GM12878 (cell line): Measurements from ENCODE around the gene PPP2R3A. TPM values are rescaled to one million over a fixed set of nuclear protein-coding genes. Genes with fewer than 3 reads are reported as not detected.

Source experiments
- ATAC-seq: fragments of 200-7000 bp; cut with Tn5 transposase; 3 replicates; pipeline ENCODE4 v1.9.1; 2020; ENCODE audit warnings: mild to moderate bottlenecking, moderate library complexity
- BruUV-seq: library from RNA; stranded (reverse); fragments of 400-500 nt; replicated peaks from 2 replicates; lab custom pipeline; 2021; lab: Mats Ljungman, UMichigan
- CTCF ChIA-PET: fragments of 300-600 bp; sonication (Branson Sonifier 250); formaldehyde crosslinking; extraction: SDS; loops from one replicate; lab custom pipeline; 2021; ENCODE audit warnings: inconsistent platforms; lab: Yijun Ruan, JAX
- POLR2A ChIA-PET: fragments of 350-600 bp; formaldehyde crosslinking; extraction: SDS; loops from one replicate; lab custom pipeline; 2021; ENCODE audit warnings: inconsistent platforms; lab: Charles Lee
- RAD21 ChIA-PET: fragments of 300-600 bp; sonication (Branson Sonifier 250); formaldehyde crosslinking; loops from one replicate; lab custom pipeline; 2023; ENCODE audit warnings: antibody characterized with exemption; ENCODE audit not compliant: unreplicated experiment; lab: Charles Lee
- SMC1A ChIA-PET: fragments of 300-600 bp; sonication (Branson Sonifier 250); formaldehyde crosslinking; loops from one replicate; lab custom pipeline; 2023; ENCODE audit not compliant: unreplicated experiment, uncharacterized antibody; lab: Charles Lee
- DNase-seq: peaks from one replicate; pipeline ENCODE4 v3.0.0-alpha.2; 2011; ENCODE audit warnings: low read depth, low spot score
- FAIRE-seq: peaks from 3 replicates; lab custom pipeline; 2011; peaks lifted over from hg19 to GRCh38; lab: Jason Lieb, UNC
- H2AFZ ChIP-seq: 2 replicates; pipeline ENCODE4 v1.6.0; 2011; ENCODE audit warnings: low read depth, low read length, control low read depth; ENCODE audit not compliant: control insufficient read depth
- H3K27ac ChIP-seq: 2 replicates; pipeline ENCODE4 v1.5.1; 2011; ENCODE audit warnings: control low read depth; ENCODE audit not compliant: control insufficient read depth, insufficient read depth
- H3K27me3 ChIP-seq, 2 experiments: replicated peaks in 1 of 2; 2 replicates each; pipeline versions ENCODE4 v1.6.0 to v1.6.1; 2011; ENCODE audit warnings: low read length in 1 of 2; ENCODE audit not compliant: control insufficient read depth in 2 of 2, insufficient read depth in 2 of 2
- H3K36me3 ChIP-seq, 2 experiments: 2 replicates each; pipeline ENCODE4 v1.5.1; 2011; ENCODE audit warnings: low read length in 1 of 2; ENCODE audit not compliant: control insufficient read depth in 2 of 2, insufficient read depth in 2 of 2
- H3K4me1 ChIP-seq: 2 replicates; pipeline ENCODE4 v1.6.1; 2011; ENCODE audit warnings: mild to moderate bottlenecking, low read length, moderate library complexity, mixed read lengths; ENCODE audit not compliant: control insufficient read depth, insufficient read depth
- H3K4me2 ChIP-seq: 2 replicates; pipeline ENCODE4 v1.6.0; 2011; ENCODE audit warnings: control low read depth; ENCODE audit not compliant: control insufficient read depth, insufficient read depth
- H3K4me3 ChIP-seq: fragments of 200-600 bp; sonication (generic); 2 replicates; pipeline ENCODE4 v1.5.1; 2016
- H3K79me2 ChIP-seq: 2 replicates; pipeline ENCODE4 v1.6.0; 2011; ENCODE audit warnings: low read length; ENCODE audit not compliant: control insufficient read depth, insufficient read depth
- H3K9ac ChIP-seq: 2 replicates; pipeline ENCODE4 v1.8.0; 2011; ENCODE audit warnings: low read length, control low read depth, mixed read lengths; ENCODE audit not compliant: control insufficient read depth, insufficient read depth
- H3K9me3 ChIP-seq: replicated peaks from 3 replicates; pipeline ENCODE4 v1.5.1; 2011; ENCODE audit warnings: mild to moderate bottlenecking, low read length; ENCODE audit not compliant: control insufficient read depth, insufficient read depth
- H4K20me1 ChIP-seq: 2 replicates; pipeline ENCODE4 v1.6.0; 2011; ENCODE audit not compliant: control insufficient read depth, insufficient read depth
- ATF3 ChIP-seq: IDR thresholded peaks from 2 replicates; pipeline ENCODE4 v1.6.1; 2011; ENCODE audit warnings: low read depth, mild to moderate bottlenecking, low read length, moderate library complexity, borderline replicate concordance; ENCODE audit errors: extremely low read depth
- BCLAF1 ChIP-seq: fragments of 450-650 bp; IDR thresholded peaks from 2 replicates; pipeline ENCODE4 v1.6.1; 2017; ENCODE audit warnings: antibody characterized with exemption, mild to moderate bottlenecking, moderate library complexity
- CHD4 ChIP-seq: fragments of 200-600 bp; sonication (generic); IDR thresholded peaks from 2 replicates; pipeline ENCODE4 v1.6.1; 2016; ENCODE audit warnings: mild to moderate bottlenecking
- E2F4 ChIP-seq: IDR thresholded peaks from 2 replicates; pipeline ENCODE4 v1.6.1; 2012; ENCODE audit warnings: low read depth, low read length, improper control_type of control experiment
- HDGF ChIP-seq: fragments of 450-650 bp; IDR thresholded peaks from 2 replicates; pipeline ENCODE4 v1.6.1; 2016; ENCODE audit warnings: antibody characterized with exemption
- JUNB ChIP-seq: IDR thresholded peaks from 2 replicates; pipeline ENCODE4 v1.6.1; 2016; ENCODE audit warnings: antibody characterized with exemption, mild to moderate bottlenecking
- KLF5 ChIP-seq: fragments of 450-650 bp; IDR thresholded peaks from 2 replicates; pipeline ENCODE4 v1.6.1; 2014; ENCODE audit warnings: mild to moderate bottlenecking; ENCODE audit not compliant: partially characterized antibody
- MTA3 ChIP-seq: IDR thresholded peaks from 2 replicates; pipeline ENCODE4 v1.6.1; 2012; ENCODE audit warnings: low read length, inconsistent platforms, borderline replicate concordance
- MYB ChIP-seq: fragments of 150-350 bp; IDR thresholded peaks from 2 replicates; pipeline ENCODE4 v1.6.1; 2014; ENCODE audit warnings: mild to moderate bottlenecking, low read depth, low read length, borderline replicate concordance
- POLR2AphosphoS5 ChIP-seq: IDR thresholded peaks from 2 replicates; pipeline ENCODE4 v1.6.1; 2011; ENCODE audit warnings: mild to moderate bottlenecking, low read length, inconsistent platforms
- RB1 ChIP-seq: fragments of 450-650 bp; formaldehyde crosslinking; IDR thresholded peaks from 2 replicates; pipeline ENCODE4 v1.6.1; 2017; ENCODE audit warnings: mild to moderate bottlenecking, borderline replicate concordance
- RCOR1 ChIP-seq: conservative IDR thresholded peaks from 2 replicates; pipeline ENCODE4 v1.6.1; 2012; ENCODE audit warnings: low read depth, low read length, improper control_type of control experiment
- RELA ChIP-seq: fragments of 450-650 bp; IDR thresholded peaks from 2 replicates; pipeline ENCODE4 v1.8.0; 2014; ENCODE audit warnings: borderline replicate concordance; ENCODE audit not compliant: partially characterized antibody
- SREBF1 ChIP-seq: IDR thresholded peaks from 2 replicates; pipeline ENCODE4 v1.6.1; 2012; ENCODE audit warnings: mild to moderate bottlenecking, low read length
- SRF ChIP-seq, 2 experiments: IDR thresholded peaks; 2 replicates each; pipeline ENCODE4 v1.6.1; 2011; ENCODE audit warnings: low read depth in 2 of 2, low read length in 2 of 2, mild to moderate bottlenecking in 1 of 2, moderate library complexity in 1 of 2
- SUZ12 ChIP-seq: fragments of 200-600 bp; sonication (generic); IDR thresholded peaks from one replicate; pipeline ENCODE4 v1.6.1; 2018; ENCODE audit warnings: antibody characterized with exemption, mild to moderate bottlenecking; ENCODE audit not compliant: unreplicated experiment
- ZBTB40 ChIP-seq: fragments of 450-650 bp; IDR thresholded peaks from 2 replicates; pipeline ENCODE4 v1.6.1; 2016; ENCODE audit warnings: mild to moderate bottlenecking, moderate library complexity, borderline replicate concordance
- ZSCAN29 ChIP-seq: fragments of 450-650 bp; IDR thresholded peaks from 2 replicates; pipeline ENCODE4 v1.6.1; 2017; ENCODE audit warnings: mild to moderate bottlenecking, moderate library complexity
- whole genome bisulfite sequencing: methylation state at CpG from one replicate; pipeline ENCODE4 v1.1.6; 2016; ENCODE audit warnings: low lambda C conversion rate; ENCODE audit not compliant: insufficient replicate concordance, insufficient coverage; ENCODE audit errors: missing lambda C conversion rate; 5-methylcytosine and 5-hydroxymethylcytosine counted together
- in situ Hi-C: fragments of 300-500 bp; cut with MboI; formaldehyde crosslinking; loops from 9 replicates; pipeline ENCODE4 v1.14.3; 2018; ENCODE audit warnings: mixed read lengths
- intact Hi-C: fragments of 100-400 bp; cut with micrococcal nuclease; formaldehyde crosslinking; loops from one replicate; pipeline ENCODE4 v1.14.2; 2022; ENCODE audit not compliant: unreplicated experiment
- polyA plus RNA-seq, 11 experiments: library from polyadenylated mRNA; depleted of rRNA in 4 of 11; unstranded in 6 of 11; stranded (reverse) in 5 of 11; fragments of >200 nt; fragmentation: Nextera tagmentation in 4 of 11; fragmentation: Illumina TruSeq in 1 of 11; extraction: Ambion mirVana in 4 of 11; extraction: Trizol in 1 of 11; gene quantifications; 1 replicate in 1 of 11; 2 replicates in 10 of 11; pipeline versions ENCODE4 v1.2.1 to v1.2.3, GENCODE V29; 2011 to 2016; ENCODE audit warnings: inconsistent platforms in 2 of 11, missing spikeins in 2 of 11, low read depth in 1 of 11
- total RNA-seq, 4 experiments: library from RNA; depleted of rRNA in 3 of 4; stranded (reverse); fragments of >200 nt in 3 of 4; fragmentation: Illumina TruSeq in 1 of 4; extraction: Trizol in 1 of 4; gene quantifications; 2 replicates each; pipeline versions ENCODE4 v1.2.1 to v1.2.3, GENCODE V29; 2013 to 2021

Gene PPP2R3A
- total and polyA plus RNA-seq, 10 of the 15 experiments (the other 5 are each of a cell fraction or from before 2014, with no cell fraction given): under 0.01 to 0.16 (median 0.06) TPM; not detected in 5

- H3K4me3 ChIP-seq: no peak overlapping the region
- ChIA-PET CTCF (interaction anchor here (1.1 kb wide), 1 partner anchor 590 kb away, joined by 6 read pairs; no protein-coding TSS in a partner anchor), SMC1A (no interaction called here)
- TF ChIP-seq ZSCAN29: no peak
- TF ChIP-seq ZBTB40: no peak
- TF ChIP-seq RCOR1: no peak
- TF ChIP-seq KLF5: no peak
- no peak for TF ChIP-seq RELA
- no peak for TF ChIP-seq MYB
- TF ChIP-seq CHD4: no peak
- no peak for TF ChIP-seq RB1
- no peak for TF ChIP-seq BCLAF1
- no peak for TF ChIP-seq E2F4
- TF ChIP-seq SUZ12: no peak
- no peak for TF ChIP-seq HDGF
- no peak for TF ChIP-seq ATF3
- TF ChIP-seq SRF (IDR thresholded peaks at IDR 0.05; ENCODE audit: low read depth in 2 of 2, low read length in 2 of 2): no peak
- TF ChIP-seq POLR2AphosphoS5: no peak
- no peak for TF ChIP-seq JUNB
- TF ChIP-seq SREBF1: no peak
- TF ChIP-seq MTA3: no peak
Measured at GRCh38 chr3:136162322-136162721, 196.8 kb downstream of the PPP2R3A start.

More at GRCh38 chr3:136162322-136162721, 196.8 kb downstream of the PPP2R3A start:
- BruUV-seq: no TSS peak
- ATAC-seq (no peak), FAIRE-seq (no peak), DNase-seq (no peak)
- 97% methylated on average over 7 of the region's 7 CpGs for WGBS
- Histone ChIP-seq H2AFZ (no peak overlapping the region), H4K20me1 (peaks cover 3% of the 10 kb centered on the region; the same call in 1 of the 2 replicates), H3K9ac (no peak overlapping the region), H3K9me3 (peaks cover 2% of the 10 kb centered on the region), H3K27ac (no peak overlapping the region), H3K36me3 (0 out of 4 replicates have a peak, but pooled peaks cover 0 to 3% of the 10 kb centered on the region in 2 experiments), H3K27me3 (no peaks in the 10 kb centered on the region), H3K4me2 (no peak overlapping the region), H3K4me1 (no peaks in the 10 kb centered on the region), H3K79me2 (peaks cover 92% of the 10 kb centered on the region)
- in situ Hi-C loops (no loop called here), intact Hi-C loops (no loop called here)
- POLR2A ChIA-PET: no interaction called here
- RAD21 ChIA-PET: no interaction called here
